H1 (cell line): ENCODE measurements around the gene PNPLA8. TPM values are rescaled to one million over a fixed set of nuclear protein-coding genes. Genes with fewer than 3 reads are reported as not detected.

ENCODE experiments used
- CTCF ChIA-PET: fragments of 300-600 bp; sonication (Branson Sonifier 250); formaldehyde crosslinking; loops from one replicate; lab custom pipeline; 2021; ENCODE audit not compliant: partially characterized antibody; lab: Charles Lee
- POLR2A ChIA-PET: fragments of 300-600 bp; sonication (Branson Sonifier 250); formaldehyde crosslinking; loops from one replicate; lab custom pipeline; 2021; ENCODE audit warnings: inconsistent platforms; ENCODE audit not compliant: partially characterized antibody; lab: Charles Lee
- DNase-seq, 2 experiments: peaks; one replicate each; pipeline versions ENCODE4 v3.0.0 to v3.0.0-alpha.2; 2010 to 2022; ENCODE audit warnings: low spot score in 2 of 2, low read depth in 1 of 2, mixed read lengths in 1 of 2
- FAIRE-seq: peaks from 2 replicates; lab custom pipeline; 2011; peaks lifted over from hg19 to GRCh38; lab: Jason Lieb, UNC
- H2AFZ ChIP-seq: 2 replicates; pipeline ENCODE4 v1.8.1; 2012; ENCODE audit warnings: low read length, inconsistent platforms
- H2AK5ac ChIP-seq: 2 replicates; pipeline ENCODE4 v1.6.1; 2013; ENCODE audit warnings: low read depth, low read length
- H2BK120ac ChIP-seq: replicated peaks from 2 replicates; pipeline ENCODE3; 2013; ENCODE audit warnings: low read depth, low read length, inconsistent platforms
- H2BK12ac ChIP-seq: 2 replicates; pipeline ENCODE4 v1.6.1; 2013; ENCODE audit warnings: low read depth, low read length
- H2BK15ac ChIP-seq: 2 replicates; pipeline ENCODE4 v1.6.1; 2013; ENCODE audit warnings: low read length
- H2BK20ac ChIP-seq: 2 replicates; pipeline ENCODE4 v1.6.1; 2013; ENCODE audit warnings: low read length
- H2BK5ac ChIP-seq: 2 replicates; pipeline ENCODE4 v1.6.1; 2013; ENCODE audit warnings: low read depth, low read length
- H3K14ac ChIP-seq: 2 replicates; pipeline ENCODE4 v1.6.1; 2013; ENCODE audit warnings: inconsistent platforms; ENCODE audit not compliant: insufficient read length
- H3K18ac ChIP-seq: 2 replicates; pipeline ENCODE4 v1.6.1; 2013; ENCODE audit warnings: low read length; ENCODE audit errors: extremely low read depth
- H3K23ac ChIP-seq: 2 replicates; pipeline ENCODE4 v1.6.1; 2013; ENCODE audit warnings: inconsistent platforms; ENCODE audit not compliant: insufficient read length
- H3K23me2 ChIP-seq: 2 replicates; pipeline ENCODE4 v1.6.1; 2013; ENCODE audit warnings: low read depth, low read length
- H3K27ac ChIP-seq: 2 replicates; pipeline ENCODE4 v1.6.1; 2011; ENCODE audit warnings: low read depth, low read length, inconsistent platforms
- H3K27me3 ChIP-seq, 4 experiments: replicated peaks in 1 of 4; 1 replicate in 1 of 4; 2 replicates in 3 of 4; pipeline versions ENCODE4 v1.6.1 to v1.8.1; 2011 to 2013; ENCODE audit warnings: low read length in 3 of 4, mild to moderate bottlenecking in 3 of 4, inconsistent platforms in 2 of 4, mixed read lengths in 2 of 4, moderate library complexity in 1 of 4; ENCODE audit not compliant: control insufficient read depth in 3 of 4, insufficient read depth in 3 of 4; ENCODE audit errors: extremely low read depth in 1 of 4
- H3K36me3 ChIP-seq, 4 experiments: 2 replicates each; pipeline versions ENCODE4 v1.6.1 to v1.8.1; 2011 to 2013; ENCODE audit warnings: mild to moderate bottlenecking in 4 of 4, low read length in 3 of 4, moderate library complexity in 2 of 4, control low read depth in 1 of 4, inconsistent platforms in 1 of 4; ENCODE audit not compliant: insufficient read depth in 4 of 4, control insufficient read depth in 2 of 4
- H3K4ac ChIP-seq: replicated peaks from 2 replicates; pipeline ENCODE3; 2013; ENCODE audit warnings: low read length, low read depth, mixed read lengths, inconsistent platforms; ENCODE audit not compliant: insufficient read length
- H3K4me1 ChIP-seq, 4 experiments: replicated peaks in 1 of 4; 1 replicate in 1 of 4; 2 replicates in 3 of 4; pipeline versions ENCODE4 v1.6.1 to v1.8.1; 2011 to 2013; ENCODE audit warnings: low read length in 3 of 4, inconsistent platforms in 2 of 4, mixed read lengths in 1 of 4; ENCODE audit not compliant: insufficient read depth in 4 of 4, control insufficient read depth in 3 of 4
- H3K4me2 ChIP-seq, 2 experiments: 2 replicates each; pipeline versions ENCODE4 v1.6.1 to v1.8.1; 2011 to 2013; ENCODE audit warnings: low read depth in 2 of 2, low read length in 2 of 2, control low read depth in 1 of 2, inconsistent platforms in 1 of 2, mild to moderate bottlenecking in 1 of 2; ENCODE audit not compliant: insufficient read depth in 1 of 2
- H3K4me3 ChIP-seq, 4 experiments: fragments of 200-600, 300-600 bp in 1 of 4; sonication (generic), shearing (Covaris generic), sonication (Bioruptor Twin) in 1 of 4; 2 replicates each; pipeline versions ENCODE4 v1.5.1 to v1.8.1; 2011 to 2016; ENCODE audit warnings: low read length in 4 of 4, low read depth in 3 of 4, control low read depth in 2 of 4, inconsistent platforms in 2 of 4, mild to moderate bottlenecking in 2 of 4, mixed read lengths in 1 of 4, moderate library complexity in 1 of 4; ENCODE audit not compliant: insufficient read depth in 2 of 4; ENCODE audit errors: extremely low read depth in 1 of 4
- H3K56ac ChIP-seq: replicated peaks from 2 replicates; pipeline ENCODE3; 2013; ENCODE audit warnings: low read depth, mild to moderate bottlenecking, mixed read lengths, low read length, inconsistent platforms; ENCODE audit not compliant: insufficient read length
- H3K79me1 ChIP-seq: 2 replicates; pipeline ENCODE4 v1.6.1; 2013; ENCODE audit warnings: low read depth, low read length, control low read depth
- H3K79me2 ChIP-seq, 2 experiments: 2 replicates each; pipeline versions ENCODE4 v1.6.1 to v1.8.1; 2012 to 2013; ENCODE audit warnings: low read length in 2 of 2, mild to moderate bottlenecking in 2 of 2, inconsistent platforms in 1 of 2; ENCODE audit not compliant: insufficient read depth in 2 of 2, control insufficient read depth in 1 of 2
- H3K9ac ChIP-seq, 4 experiments: replicated peaks in 1 of 4; 1 replicate in 1 of 4; 2 replicates in 3 of 4; pipeline versions ENCODE4 v1.6.1 to v1.8.1; 2011 to 2013; ENCODE audit warnings: low read depth in 3 of 4, low read length in 3 of 4, control low read depth in 2 of 4, mild to moderate bottlenecking in 2 of 4, moderate library complexity in 2 of 4, inconsistent platforms in 1 of 4; ENCODE audit errors: extremely low read depth in 1 of 4
- H3K9me3 ChIP-seq, 2 experiments: 2 replicates each; pipeline versions ENCODE4 v1.6.1 to v1.8.1; 2012 to 2013; ENCODE audit warnings: mild to moderate bottlenecking in 2 of 2, moderate library complexity in 2 of 2, control low read depth in 1 of 2, inconsistent platforms in 1 of 2, low read depth in 1 of 2, low read length in 1 of 2, mixed read lengths in 1 of 2; ENCODE audit not compliant: insufficient read depth in 2 of 2
- H4K20me1 ChIP-seq, 2 experiments: replicated peaks in 1 of 2; 2 replicates each; pipeline versions ENCODE3 to v1.8.1; 2011 to 2013; ENCODE audit warnings: inconsistent platforms in 2 of 2, low read length in 2 of 2, mild to moderate bottlenecking in 1 of 2; ENCODE audit not compliant: insufficient read depth in 2 of 2, control insufficient read depth in 1 of 2
- H4K5ac ChIP-seq: 2 replicates; pipeline ENCODE4 v1.6.1; 2013; ENCODE audit warnings: low read length, low read depth, mixed read lengths, inconsistent platforms; ENCODE audit not compliant: insufficient read length
- H4K8ac ChIP-seq: 2 replicates; pipeline ENCODE4 v1.8.0; 2013; ENCODE audit warnings: mild to moderate bottlenecking, moderate library complexity, low read length, inconsistent platforms; ENCODE audit not compliant: insufficient read depth; ENCODE audit errors: extremely low read depth
- H4K91ac ChIP-seq: replicated peaks from 2 replicates; pipeline ENCODE3; 2013; ENCODE audit warnings: low read length, mixed read lengths, inconsistent platforms; ENCODE audit not compliant: insufficient read length
- ATF2 ChIP-seq: IDR thresholded peaks from 2 replicates; pipeline ENCODE4 v1.6.1; 2012; ENCODE audit warnings: low read length, inconsistent platforms
- CEBPB ChIP-seq: IDR thresholded peaks from 2 replicates; pipeline ENCODE4 v1.6.1; 2012; ENCODE audit warnings: low read depth, low read length
- CHD1 ChIP-seq: IDR thresholded peaks from 2 replicates; pipeline ENCODE4 v1.6.1; 2012; ENCODE audit warnings: low read depth, low read length, improper control_type of control experiment
- E2F6 ChIP-seq: IDR thresholded peaks from 2 replicates; pipeline ENCODE4 v1.6.1; 2012; ENCODE audit warnings: inconsistent platforms
- GABPA ChIP-seq: IDR thresholded peaks from 2 replicates; pipeline ENCODE4 v1.6.1; 2011; ENCODE audit warnings: mild to moderate bottlenecking, low read length, moderate library complexity, borderline replicate concordance; ENCODE audit not compliant: insufficient read depth
- HDAC6 ChIP-seq: IDR thresholded peaks from one replicate; pipeline ENCODE4 v1.7.1; 2012; ENCODE audit warnings: low read depth, mild to moderate bottlenecking, inconsistent platforms, low read length, moderate library complexity
- RFX5 ChIP-seq: IDR thresholded peaks from 2 replicates; pipeline ENCODE4 v1.6.1; 2011; ENCODE audit warnings: low read depth, low read length, improper control_type of control experiment, borderline replicate concordance
- TAF1 ChIP-seq: IDR thresholded peaks from 2 replicates; pipeline ENCODE4 v1.6.1; 2011; ENCODE audit warnings: mild to moderate bottlenecking, low read depth, low read length
- TAF7 ChIP-seq: optimal IDR thresholded peaks from 2 replicates; pipeline ENCODE3; 2011; ENCODE audit warnings: low read depth, mild to moderate bottlenecking, inconsistent platforms, low read length, moderate library complexity, borderline replicate concordance
- TBP ChIP-seq: IDR thresholded peaks from 2 replicates; pipeline ENCODE4 v1.6.1; 2011; ENCODE audit warnings: low read depth, low read length, improper control_type of control experiment
- TCF12 ChIP-seq: IDR thresholded peaks from 2 replicates; pipeline ENCODE4 v1.6.1; 2011; ENCODE audit warnings: low read depth, mild to moderate bottlenecking, low read length
- YY1 ChIP-seq: IDR thresholded peaks from 2 replicates; pipeline ENCODE4 v1.6.1; 2011; ENCODE audit warnings: low read depth, mild to moderate bottlenecking, low read length
- WGBS, 2 experiments: shearing (Covaris generic) in 1 of 2; methylation state at CpG; one replicate each; pipeline versions ENCODE4 v1.1.6 to v1.1.7; 2013 to 2015; ENCODE audit warnings: low lambda C conversion rate in 2 of 2, mixed read lengths in 2 of 2, inconsistent platforms in 1 of 2, low coverage in 1 of 2, missing lambda C conversion rate in 1 of 2; ENCODE audit not compliant: insufficient replicate concordance in 2 of 2, insufficient coverage in 1 of 2, insufficient read length in 1 of 2; ENCODE audit errors: extremely low coverage in 1 of 2, missing lambda C conversion rate in 1 of 2; 5-methylcytosine and 5-hydroxymethylcytosine counted together
- polyA plus RNA-seq, 7 experiments: library from polyadenylated mRNA; depleted of rRNA in 3 of 7; stranded (reverse) in 5 of 7; unstranded in 2 of 7; fragments of >200 nt in 5 of 7; fragments of 200-250 nt in 2 of 7; gene quantifications; 1 replicate in 5 of 7; 2 replicates in 1 of 7; 4 replicates in 1 of 7; pipeline versions ENCODE4 v1.2.1 to v1.2.3, GENCODE V29; 2011 to 2013; ENCODE audit warnings: missing spikeins in 2 of 7, mixed read lengths in 2 of 7
- total RNA-seq: library from RNA; stranded (reverse); fragmentation: NEBNext Ultra II Directional; extraction: Animal tissue kit (Norgen Biotek cat#: 25700); gene quantifications from 2 replicates; pipeline ENCODE4 v1.2.1, GENCODE V29; 2021

PNPLA8 gene
- total and polyA plus RNA-seq, 2 of the 8 experiments (the other 6 are each of a cell fraction or from before 2014, with no cell fraction given), result 3.8 to 11.2 TPM

- Histone ChIP-seq H2AK5ac (no peak overlapping the region), H4K20me1 (no peaks in the 10 kb centered on the region), H3K27ac (no peak overlapping the region), H2BK5ac (no peak overlapping the region), H3K23me2 (no peaks in the 10 kb centered on the region; the same call in 1 of the 2 replicates), H3K23ac (no peak overlapping the region), H2AFZ (no peak overlapping the region), H2BK20ac (no peak overlapping the region), H3K56ac (no peak overlapping the region), H3K18ac (no peak overlapping the region), H3K4me2 (no peak overlapping the region), H3K9me3 (no peaks in the 10 kb centered on the region), H4K5ac (no peak overlapping the region), H3K36me3 (no peaks in the 10 kb centered on the region), H3K9ac (no peak overlapping the region), H3K4me1 (peaks cover 0 to 3% (median 0%) of the 10 kb centered on the region in 4 experiments; a peak in 1 of 7 replicates), H3K79me1 (no peaks in the 10 kb centered on the region), H2BK15ac (no peak overlapping the region), H3K79me2 (no peaks in the 10 kb centered on the region), H3K4me3 (no peak overlapping the region), H3K4ac (no peak overlapping the region), H4K8ac (no peak overlapping the region), H2BK12ac (no peak overlapping the region), H3K27me3 (no peaks in the 10 kb centered on the region), H4K91ac (no peak overlapping the region), H3K14ac (no peak overlapping the region), H2BK120ac (no peak overlapping the region)
- FAIRE-seq (no peak), DNase-seq (no peak)
- ChIA-PET POLR2A (no interaction called here), CTCF (interaction anchor here (1.0 kb wide), 2 partner anchors 8 to 38 kb away, joined by 3 read pairs; no protein-coding TSS in a partner anchor)
- WGBS, 2 experiments, result 81% methylated on average over 3 of the region's 3 CpGs; no CpG with 5 or more reads in 1 of the 2 experiments
- no peak for TF ChIP-seq CHD1
- no peak for TF ChIP-seq TAF1
- TF ChIP-seq ATF2, result no peak
- no peak for TF ChIP-seq E2F6
- TF ChIP-seq RFX5, result no peak
- TF ChIP-seq HDAC6, result no peak
- TF ChIP-seq TCF12, result no peak
- TF ChIP-seq GABPA, result no peak
- no peak for TF ChIP-seq TBP
- TF ChIP-seq YY1, result no peak
- TF ChIP-seq CEBPB, result no peak
- no peak for TF ChIP-seq TAF7
Observed at GRCh38 chr7:108421720-108422331, 104.1 kb downstream of the PNPLA8 start.
